GM21529 (cell line): ENCODE data around the gene UVSSA.

Experiments used
- ATAC-seq: cut with Tn5 transposase; IDR thresholded peaks from one replicate; pipeline ENCODE4 v1.9.1; 2021; ENCODE audit not compliant: unreplicated experiment

The UVSSA gene

GRCh38 chr4:1406394-1406980 is 59.5 kb downstream of the UVSSA start, which contains the start of gene NKX1-1:
Gene NKX1-1, minus strand, starts transcription at chr4:1406442. Its CDS starts 0 bp downstream, at chr4:1406442.
- ATAC-seq: no peak

GRCh38 chr4:1406981-1407656 is 60.1 kb downstream of the UVSSA start:
- ATAC-seq: no peak

GRCh38 chr4:1407657-1408333 is 60.8 kb downstream of the UVSSA start:
- ATAC-seq: no peak

GRCh38 chr4:1408418-1408817 is 61.4 kb downstream of the UVSSA start:
- no peak for ATAC-seq

GRCh38 chr4:1409079-1409478 is 62.1 kb downstream of the UVSSA start:
- ATAC-seq: no peak

GRCh38 chr4:1409491-1410425 is 62.8 kb downstream of the UVSSA start:
- ATAC-seq: no peak

GRCh38 chr4:1410491-1411325 is 63.7 kb downstream of the UVSSA start:
- ATAC-seq: no peak

- ATAC-seq: no peak
Measured at GRCh38 chr4:1411436-1412375, 64.7 kb downstream of the UVSSA start.

- ATAC-seq: no peak
Measured at GRCh38 chr4:1412376-1413203, 65.6 kb downstream of the UVSSA start.

GRCh38 chr4:1413204-1413663 is 66.2 kb downstream of the UVSSA start:
- ATAC-seq: no peak

GRCh38 chr4:1413687-1414479 is 66.9 kb downstream of the UVSSA start:
- no peak for ATAC-seq

GRCh38 chr4:1414831-1415680 is 68.0 kb downstream of the UVSSA start:
- no peak for ATAC-seq

- no peak for ATAC-seq
Measured at GRCh38 chr4:1415681-1415981, 68.6 kb downstream of the UVSSA start.

- ATAC-seq: no peak
Measured at GRCh38 chr4:1416051-1416947, 69.3 kb downstream of the UVSSA start.

GRCh38 chr4:1416948-1417260 is 69.9 kb downstream of the UVSSA start:
- ATAC-seq: no peak
